Upper lobe of right lung (tissue), 1 donor: Measurements from ENCODE around the gene TXNRD1. TPM values are rescaled to one million over a fixed set of nuclear protein-coding genes. Genes with fewer than 3 reads are reported as not detected.

ENCODE experiments used
- ATAC-seq: fragments of 200-7000 bp; cut with Tn5 transposase; one replicate; pipeline ENCODE4 v1.9.1; 2020; ENCODE audit warnings: mild to moderate bottlenecking, moderate library complexity
- DNase-seq: peaks from one replicate; pipeline ENCODE4 v3.0.0-alpha.2; 2020
- H3K27ac ChIP-seq: fragments of 200-600 bp; one replicate; pipeline ENCODE4 v1.8.0; 2022
- H3K27me3 ChIP-seq: fragments of 200-600 bp; one replicate; pipeline ENCODE4 v1.8.0; 2022; ENCODE audit warnings: mild to moderate bottlenecking
- H3K36me3 ChIP-seq: fragments of 200-600 bp; one replicate; pipeline ENCODE4 v1.8.0; 2022
- H3K4me1 ChIP-seq: fragments of 200-600 bp; one replicate; pipeline ENCODE4 v1.8.0; 2022
- H3K4me3 ChIP-seq: fragments of 200-600 bp; one replicate; pipeline ENCODE4 v1.8.0; 2022; ENCODE audit warnings: mild to moderate bottlenecking
- H3K9me3 ChIP-seq: fragments of 200-600 bp; one replicate; pipeline ENCODE4 v1.8.0; 2022
- intact Hi-C: fragments of 100-400 bp; cut with DNase I; formaldehyde crosslinking; loops from one replicate; pipeline ENCODE4 v1.11.0; 2022
- total RNA-seq: library from RNA; stranded (reverse); fragmentation: NEBNext Ultra II Directional; extraction: Animal tissue kit (Norgen Biotek cat#: 25700); gene quantifications from one replicate; pipeline ENCODE4 v1.2.1, GENCODE V29; 2021
- TF ChIP-seq, protein P1 (sequence below): fragments of 200-600 bp; IDR thresholded peaks from one replicate; pipeline ENCODE4 v1.8.0; 2022; ENCODE audit warnings: antibody characterized with exemption
- donor health status: DM: no; HTN: yes; CAD: no; lungs with severe emphysema.

Gene TXNRD1
- total RNA-seq, 1 donor from 2014 or later = 161 TPM

DNA sequence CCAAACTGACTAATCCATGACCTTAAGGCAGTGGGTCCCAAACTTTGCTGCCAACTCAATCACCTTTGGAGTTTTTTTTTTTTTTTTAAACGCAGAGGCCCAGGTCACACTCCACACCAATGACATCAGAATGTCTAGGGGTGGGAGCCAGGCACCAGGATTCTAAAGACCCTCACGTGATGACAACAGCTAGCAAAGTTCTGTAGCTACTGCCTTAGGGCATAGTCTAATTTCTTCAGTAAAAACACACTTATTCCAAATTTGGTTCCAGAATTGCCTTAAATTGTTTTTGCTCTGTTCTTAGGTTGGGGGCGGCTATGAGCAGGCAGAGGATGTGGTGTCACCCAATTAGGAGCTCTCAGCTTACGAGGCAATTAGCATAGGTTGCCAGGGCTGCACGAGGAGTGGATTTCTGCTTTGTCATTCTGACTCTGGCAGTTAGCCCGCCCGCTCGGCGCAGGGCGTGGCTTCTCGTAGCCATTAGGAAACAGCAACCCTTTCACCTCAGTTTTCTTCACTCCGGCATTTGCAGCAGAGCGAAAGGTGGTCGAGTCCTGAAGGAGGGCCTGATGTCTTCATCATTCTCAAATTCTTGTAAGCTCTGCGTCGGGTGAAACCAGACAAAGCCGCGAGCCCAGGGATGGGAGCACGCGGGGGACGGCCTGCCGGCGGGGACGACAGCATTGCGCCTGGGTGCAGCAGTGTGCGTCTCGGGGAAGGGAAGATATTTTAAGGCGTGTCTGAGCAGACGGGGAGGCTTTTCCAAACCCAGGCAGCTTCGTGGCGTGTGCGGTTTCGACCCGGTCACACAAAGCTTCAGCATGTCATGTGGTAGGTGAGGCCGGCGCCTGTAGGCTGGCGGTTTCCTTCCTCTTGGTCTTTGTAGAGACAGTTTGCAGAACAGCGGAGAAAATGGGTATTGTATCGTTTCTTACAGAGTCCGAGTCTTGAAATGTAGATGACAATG lies 71.2 kb downstream of the TXNRD1 start:
- Histone ChIP-seq H3K27me3 (no peaks in the 10 kb centered on the region), H3K4me1 (peaks cover 28% of the 10 kb centered on the region), H3K27ac (peak overlapping the region; percentile 97), H3K4me3 (peak overlapping the region; percentile 92), H3K9me3 (no peaks in the 10 kb centered on the region), H3K36me3 (peaks cover 20% of the 10 kb centered on the region)
- intact Hi-C loops = loop anchor here (5.0 kb wide), 1 partner anchor 69 kb away; the partner anchor contains the start of gene TXNRD1
- TF ChIP-seq, protein P1, sequence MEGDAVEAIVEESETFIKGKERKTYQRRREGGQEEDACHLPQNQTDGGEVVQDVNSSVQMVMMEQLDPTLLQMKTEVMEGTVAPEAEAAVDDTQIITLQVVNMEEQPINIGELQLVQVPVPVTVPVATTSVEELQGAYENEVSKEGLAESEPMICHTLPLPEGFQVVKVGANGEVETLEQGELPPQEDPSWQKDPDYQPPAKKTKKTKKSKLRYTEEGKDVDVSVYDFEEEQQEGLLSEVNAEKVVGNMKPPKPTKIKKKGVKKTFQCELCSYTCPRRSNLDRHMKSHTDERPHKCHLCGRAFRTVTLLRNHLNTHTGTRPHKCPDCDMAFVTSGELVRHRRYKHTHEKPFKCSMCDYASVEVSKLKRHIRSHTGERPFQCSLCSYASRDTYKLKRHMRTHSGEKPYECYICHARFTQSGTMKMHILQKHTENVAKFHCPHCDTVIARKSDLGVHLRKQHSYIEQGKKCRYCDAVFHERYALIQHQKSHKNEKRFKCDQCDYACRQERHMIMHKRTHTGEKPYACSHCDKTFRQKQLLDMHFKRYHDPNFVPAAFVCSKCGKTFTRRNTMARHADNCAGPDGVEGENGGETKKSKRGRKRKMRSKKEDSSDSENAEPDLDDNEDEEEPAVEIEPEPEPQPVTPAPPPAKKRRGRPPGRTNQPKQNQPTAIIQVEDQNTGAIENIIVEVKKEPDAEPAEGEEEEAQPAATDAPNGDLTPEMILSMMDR = no peak
- DNase-seq (peak; percentile 94), ATAC-seq (peak; percentile 89)

DNA sequence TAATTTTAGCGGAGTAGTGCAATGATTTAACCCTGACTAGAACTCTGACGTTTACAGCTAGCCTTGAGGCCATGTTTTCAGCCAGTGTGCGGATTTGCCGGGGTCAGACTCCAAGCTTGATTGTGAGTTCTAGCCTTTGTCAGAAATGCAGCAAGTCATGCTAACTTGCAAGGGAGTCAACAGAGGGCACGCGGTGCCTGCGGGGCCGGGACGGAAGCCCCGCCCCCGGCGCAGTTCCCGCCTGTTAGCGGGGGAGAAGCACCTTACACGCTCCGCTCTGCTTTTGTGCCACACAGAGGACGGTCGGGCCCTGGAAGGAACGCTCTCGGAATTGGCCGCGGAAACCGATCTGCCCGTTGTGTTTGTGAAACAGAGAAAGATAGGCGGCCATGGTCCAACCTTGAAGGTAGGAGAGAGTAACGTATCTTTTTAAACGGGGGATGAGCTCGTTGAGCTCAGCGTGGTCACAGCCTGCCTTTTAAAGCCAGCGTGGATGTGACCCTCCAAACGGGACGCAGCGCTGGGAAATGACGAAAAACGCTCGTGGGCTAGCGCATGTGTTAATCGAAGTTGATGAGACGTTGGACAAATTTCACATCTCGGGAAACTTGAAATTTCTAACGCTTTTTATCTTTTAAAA lies 73.2 kb downstream of the TXNRD1 start:
- intact Hi-C loops = loop anchor here (5.0 kb wide), 1 partner anchor 71 kb away; the partner anchor contains the start of gene TXNRD1
- H3K9me3 ChIP-seq = no peaks in the 10 kb centered on the region
- peak overlapping the region; percentile 92 for H3K4me3 ChIP-seq
- H3K36me3 ChIP-seq = peaks cover 40% of the 10 kb centered on the region
- H3K27ac ChIP-seq = peak overlapping the region; percentile 97
- TF ChIP-seq, protein P1 = no peak
- H3K27me3 ChIP-seq = no peaks in the 10 kb centered on the region
- peaks cover 41% of the 10 kb centered on the region for H3K4me1 ChIP-seq
- DNase-seq (peak; percentile 91), ATAC-seq (peak; percentile 86)

DNA sequence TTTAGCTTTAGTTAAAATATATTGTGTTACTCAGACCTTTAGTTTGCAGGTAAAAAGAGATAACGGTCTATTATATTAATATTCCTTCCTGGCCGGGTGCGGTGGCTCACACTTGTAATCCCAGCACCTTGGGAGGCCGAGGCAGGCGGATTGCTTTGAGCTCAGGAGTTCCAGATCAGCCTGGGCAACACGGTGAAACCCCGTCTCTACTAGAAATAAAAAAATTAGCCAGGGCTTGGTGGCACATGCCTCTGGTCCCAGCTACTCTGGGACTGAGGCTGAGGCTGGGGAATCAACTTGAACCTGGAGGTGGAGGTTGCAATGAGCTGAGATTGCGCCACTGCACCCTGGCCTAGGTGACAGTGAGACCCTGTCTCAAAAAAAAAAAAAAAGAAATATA lies 74.7 kb downstream of the TXNRD1 start:
- intact Hi-C loops = no loop called here
- ATAC-seq (no peak), DNase-seq (no peak)
- H3K36me3 ChIP-seq = peaks cover 46% of the 10 kb centered on the region
- H3K9me3 ChIP-seq = no peaks in the 10 kb centered on the region
- TF ChIP-seq, protein P1 = no peak
- peak overlapping the region; percentile 92 for H3K4me3 ChIP-seq
- no peaks in the 10 kb centered on the region for H3K27me3 ChIP-seq
- no peak overlapping the region for H3K27ac ChIP-seq
- peaks cover 49% of the 10 kb centered on the region for H3K4me1 ChIP-seq

DNA sequence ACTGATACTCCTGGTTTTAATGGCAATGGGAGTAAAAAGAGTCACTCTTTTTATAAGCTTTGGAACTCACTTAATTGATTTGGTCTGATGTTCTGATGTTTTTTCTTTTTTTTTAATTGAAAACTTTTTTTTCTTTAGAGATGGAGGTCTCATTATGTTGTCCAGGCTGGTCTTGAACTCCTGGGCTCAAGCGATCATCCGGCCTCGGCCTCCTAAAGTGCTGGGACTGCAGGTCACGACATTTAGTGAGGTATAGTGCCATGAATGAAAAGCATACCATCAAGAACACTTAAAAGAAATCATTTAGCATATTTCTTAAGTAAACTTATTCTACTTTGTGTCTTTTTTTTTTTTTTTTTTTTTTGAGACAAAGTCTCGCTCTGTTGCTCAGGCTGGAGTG lies 75.3 kb downstream of the TXNRD1 start:
- Histone ChIP-seq H3K4me1 (peaks cover 48% of the 10 kb centered on the region), H3K27me3 (no peaks in the 10 kb centered on the region), H3K4me3 (no peak overlapping the region), H3K9me3 (no peaks in the 10 kb centered on the region), H3K27ac (no peak overlapping the region), H3K36me3 (peaks cover 50% of the 10 kb centered on the region)
- intact Hi-C loops = no loop called here
- TF ChIP-seq, protein P1 = no peak
- no peak for DNase-seq
- ATAC-seq = no peak

DNA sequence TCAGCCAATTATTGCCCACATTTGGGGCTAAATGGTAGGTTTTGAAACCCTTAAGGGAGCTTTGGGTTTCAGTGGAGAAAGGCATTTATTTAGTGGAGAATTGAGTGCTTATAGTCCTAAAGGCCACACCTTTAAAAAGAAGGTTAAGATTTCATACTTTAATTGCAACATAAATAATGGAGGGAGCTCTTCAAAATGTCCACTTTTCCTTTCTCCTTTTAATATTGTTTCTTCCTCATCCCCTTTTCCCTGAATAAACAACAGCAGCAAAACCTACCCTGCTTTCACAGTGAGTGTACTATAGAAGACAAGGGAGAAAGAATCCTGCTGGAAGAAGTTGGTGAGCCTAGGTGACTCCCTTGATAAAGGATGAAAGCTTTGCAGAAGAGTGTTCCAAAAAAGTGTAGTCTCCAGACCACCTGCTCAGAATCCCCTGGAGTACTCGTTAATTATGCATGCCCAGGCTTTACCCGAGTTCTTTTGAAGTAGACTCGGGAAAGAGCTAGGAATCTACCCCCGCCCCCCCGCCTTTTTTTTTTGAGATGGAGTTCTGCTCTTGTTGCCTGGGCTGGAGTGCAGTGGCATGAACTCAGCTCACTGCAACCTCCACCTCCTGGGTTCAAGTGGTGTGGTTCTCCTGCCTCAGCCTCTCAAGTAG lies 76.4 kb downstream of the TXNRD1 start:
- peaks cover 60% of the 10 kb centered on the region for H3K36me3 ChIP-seq
- H3K27ac ChIP-seq = no peak overlapping the region
- DNase-seq (no peak), ATAC-seq (no peak)
- H3K9me3 ChIP-seq = no peaks in the 10 kb centered on the region
- no peaks in the 10 kb centered on the region for H3K27me3 ChIP-seq
- intact Hi-C loops = no loop called here
- H3K4me1 ChIP-seq = peaks cover 48% of the 10 kb centered on the region
- H3K4me3 ChIP-seq = no peak overlapping the region
- TF ChIP-seq, protein P1 = no peak
